Hippocampal formation (tissue), 2 donors: ENCODE measurements around the gene PPM1D.
"Not testable (repeated sequence)": the region's sequence is repeated elsewhere in the genome, so short reads cannot be mapped to it uniquely, and the experiment has no call there.

Source experiments
- DNase-seq, 2 donors: peaks; one replicate each; lab custom pipeline; 2025; lab: John Stamatoyannopoulos, UW

Gene PPM1D

GRCh38 chr17:60599620-60600489 lies at the start of gene PPM1D:
TSS of gene PPM1D (plus strand) at chr17:60600193. CDS start at chr17:60600415, 222 bp downstream.
- peak; percentile 98 to 99 for DNase-seq

GRCh38 chr17:60552255-60552654 lies 47.7 kb upstream of the PPM1D start:
- DNase-seq = not testable (repeated sequence)

GRCh38 chr17:60554377-60554788 lies 45.6 kb upstream of the PPM1D start:
- DNase-seq = no peak

GRCh38 chr17:60555786-60556185 lies 44.2 kb upstream of the PPM1D start:
- no peak for DNase-seq

- DNase-seq = no peak
Observed at GRCh38 chr17:60557805-60558204, 42.2 kb upstream of the PPM1D start.

- no peak for DNase-seq
Observed at GRCh38 chr17:60559659-60559994, 40.4 kb upstream of the PPM1D start.

- no peak for DNase-seq
Observed at GRCh38 chr17:60559995-60560859, 39.8 kb upstream of the PPM1D start.

GRCh38 chr17:60560860-60561257 lies 39.1 kb upstream of the PPM1D start:
- DNase-seq = no peak

GRCh38 chr17:60562421-60562820 lies 37.6 kb upstream of the PPM1D start:
- DNase-seq = no peak

GRCh38 chr17:60563743-60564142 lies 36.2 kb upstream of the PPM1D start:
- DNase-seq = no peak

GRCh38 chr17:60565233-60565632 lies 34.8 kb upstream of the PPM1D start:
- DNase-seq = no peak

GRCh38 chr17:60573236-60574051 lies 26.5 kb upstream of the PPM1D start:
- no peak for DNase-seq

- peak; percentile 35 to 73 for DNase-seq
Observed at GRCh38 chr17:60577147-60577915, 22.7 kb upstream of the PPM1D start.

- no peak for DNase-seq
Observed at GRCh38 chr17:60579090-60579489, 20.9 kb upstream of the PPM1D start.

GRCh38 chr17:60579551-60579950 lies 20.4 kb upstream of the PPM1D start:
- DNase-seq = no peak

- no peak for DNase-seq
Observed at GRCh38 chr17:60583008-60583407, 17.0 kb upstream of the PPM1D start.

GRCh38 chr17:60585887-60586286 lies 14.1 kb upstream of the PPM1D start:
- no peak for DNase-seq

- no peak for DNase-seq
Observed at GRCh38 chr17:60586288-60586974, 13.6 kb upstream of the PPM1D start.

- no peak for DNase-seq
Observed at GRCh38 chr17:60590070-60590469, 9.9 kb upstream of the PPM1D start.

- DNase-seq = no peak
Observed at GRCh38 chr17:60592750-60593149, 7.2 kb upstream of the PPM1D start.
